Activated CD4-positive, CD25-positive, alpha-beta regulatory T cell treated with anti-CD3 and anti-CD28 coated beads, Interleukin-2, amount 50 U/mL, for 16 hours (primary cell): Measurements from ENCODE around the gene RNGTT.
"Not testable (repeated sequence)": the region's sequence is repeated elsewhere in the genome, so short reads cannot be mapped to it uniquely, and the experiment has no call there.

Experiments
- DNase-seq: peaks from one replicate; pipeline ENCODE4 v3.0.0-alpha.2; 2020; ENCODE audit warnings: low read depth, low spot score

Gene RNGTT

GRCh38 chr6:88866856-88867255 is 96.6 kb downstream of the RNGTT start:
- no peak for DNase-seq

- DNase-seq: no peak
These were observed 98.1 kb downstream of the RNGTT start for GRCh38 chr6:88865275-88865674.

DNA sequence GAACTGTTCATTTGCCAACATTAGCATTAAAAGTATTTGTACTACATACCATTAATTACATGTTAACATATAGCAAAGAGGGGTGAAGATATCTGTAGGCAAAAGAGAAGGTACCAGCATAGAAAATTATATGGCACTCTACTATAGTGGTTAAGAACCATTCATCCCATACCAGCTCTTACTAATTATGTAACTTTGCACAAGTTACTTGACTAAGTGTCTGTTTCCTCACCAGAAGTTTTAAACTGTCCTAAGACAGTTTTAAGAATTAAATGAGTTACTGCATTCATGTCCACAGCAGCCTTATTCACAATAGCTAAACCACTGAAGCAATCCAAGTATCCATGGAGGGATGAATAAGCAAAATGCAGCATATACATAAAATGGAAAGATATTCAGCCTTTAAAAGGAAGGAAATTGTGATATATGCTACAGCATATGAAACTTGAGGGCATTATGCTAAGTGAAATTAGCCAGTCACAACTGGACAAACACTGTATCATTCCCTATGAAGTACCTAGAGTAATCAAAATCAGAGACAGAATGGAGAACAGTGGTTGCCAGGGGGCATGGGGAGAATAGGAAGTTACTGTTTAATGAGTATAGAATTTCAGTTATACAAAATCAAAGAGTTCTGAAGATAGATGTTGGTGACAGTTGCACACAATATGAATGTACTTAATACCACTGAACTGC is 98.9 kb downstream of the RNGTT start:
- DNase-seq: no peak

GRCh38 chr6:88860310-88860709 is 103.1 kb downstream of the RNGTT start:
- no peak for DNase-seq

- DNase-seq: no peak
These were observed 105.0 kb downstream of the RNGTT start for GRCh38 chr6:88858455-88858854.

DNA sequence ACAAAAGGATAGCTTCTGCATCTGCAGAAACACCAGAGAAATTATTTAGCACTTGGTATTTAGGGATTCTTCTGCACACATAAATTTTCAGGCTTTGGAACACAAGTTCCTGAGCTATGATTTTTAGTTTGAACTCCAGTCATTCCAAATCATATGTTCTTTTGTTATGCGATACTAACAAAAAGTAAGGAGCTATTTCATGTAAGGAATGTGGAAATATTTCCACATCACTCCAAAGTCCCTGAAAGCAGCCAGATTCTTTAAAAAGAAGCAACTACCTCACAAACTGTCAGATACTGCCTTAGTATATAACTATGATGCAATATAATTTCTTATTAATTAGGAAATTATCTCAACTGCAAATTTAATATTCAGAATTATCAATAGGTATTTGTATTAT is 106.9 kb downstream of the RNGTT start:
- no peak for DNase-seq

DNA sequence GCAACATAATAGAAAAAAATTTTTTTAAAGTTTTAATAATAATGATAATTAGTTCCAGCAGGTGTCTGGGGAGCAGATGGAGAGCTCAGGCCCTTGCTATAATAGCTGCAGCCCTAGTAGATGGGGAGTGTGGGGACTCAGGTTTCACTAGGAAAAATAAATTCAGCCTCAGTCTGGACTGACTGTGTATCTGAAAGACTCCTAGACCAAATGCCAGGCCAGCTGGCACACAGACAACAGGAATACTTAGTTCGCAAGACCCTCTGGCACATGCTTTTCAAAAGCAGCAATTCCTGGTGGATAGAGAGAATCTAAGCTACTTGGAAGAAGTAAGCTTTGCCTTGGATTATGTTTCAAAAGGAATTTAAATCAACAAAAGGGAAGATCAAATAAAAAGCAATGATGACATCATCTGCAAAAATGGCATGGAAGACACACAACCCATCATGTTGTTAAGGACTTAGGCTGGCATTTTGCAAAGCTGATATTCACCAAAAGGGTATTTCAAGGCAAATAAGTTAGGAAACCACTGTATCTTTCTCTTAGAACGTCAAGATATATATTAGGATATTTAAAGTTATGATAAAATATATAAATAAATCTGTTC is 107.8 kb downstream of the RNGTT start:
- DNase-seq: no peak

DNA sequence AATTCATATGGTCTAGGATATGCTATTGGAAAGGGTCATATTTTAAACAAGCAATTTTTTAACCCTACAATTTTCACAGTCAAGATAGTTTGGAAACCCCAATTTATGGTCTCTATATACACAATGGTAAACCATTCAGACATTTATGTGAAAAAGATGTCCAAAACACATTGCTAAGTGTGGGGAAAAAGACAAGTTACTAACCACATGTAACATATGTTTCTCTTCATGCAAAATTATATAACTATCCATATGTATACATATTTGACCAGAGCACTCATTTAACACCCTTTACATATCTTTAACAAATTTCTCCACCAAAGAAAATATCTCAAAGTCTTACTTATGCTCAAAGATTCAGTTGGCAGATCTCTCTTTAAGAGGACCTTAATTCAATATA is 110.6 kb downstream of the RNGTT start:
- DNase-seq: no peak

DNA sequence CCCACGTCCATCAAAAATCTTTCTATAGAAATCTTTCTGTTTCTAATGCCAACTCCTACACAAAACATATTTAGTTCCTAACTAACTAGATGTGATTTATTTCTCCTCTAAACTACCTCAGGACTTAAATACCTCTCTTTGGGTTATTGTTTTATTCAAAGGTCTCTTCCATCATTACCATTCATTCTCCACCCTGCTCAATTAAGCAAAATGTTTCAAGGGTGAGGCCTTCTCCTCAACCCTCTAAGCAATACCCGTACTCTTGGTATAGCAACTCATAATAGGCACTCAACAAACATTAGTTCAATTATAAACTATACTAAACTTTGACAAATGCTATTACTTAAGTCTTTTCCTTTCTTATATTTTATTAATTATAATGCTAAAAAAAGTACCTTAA is 111.4 kb downstream of the RNGTT start:
- no peak for DNase-seq

GRCh38 chr6:88848870-88849269 is 114.5 kb downstream of the RNGTT start:
- DNase-seq: no peak

DNA sequence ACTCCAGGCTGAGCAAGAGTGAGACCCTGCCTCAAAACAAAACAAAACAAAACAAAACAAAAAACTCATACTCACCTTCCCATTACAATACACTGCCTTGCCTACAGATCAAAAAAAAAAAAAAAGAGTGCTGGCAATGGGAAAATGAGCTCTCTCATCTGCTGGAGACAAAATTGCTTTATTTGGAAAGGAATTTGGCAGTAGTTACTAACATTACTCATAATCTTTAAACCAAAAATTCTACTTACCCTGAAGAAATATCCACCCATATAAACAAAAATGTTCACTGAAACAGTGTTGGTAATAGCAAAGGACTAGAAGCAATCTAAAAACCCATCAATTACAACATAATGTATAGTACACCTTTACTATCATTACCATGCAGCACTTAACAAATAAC is 120.4 kb downstream of the RNGTT start:
- DNase-seq: no peak

DNA sequence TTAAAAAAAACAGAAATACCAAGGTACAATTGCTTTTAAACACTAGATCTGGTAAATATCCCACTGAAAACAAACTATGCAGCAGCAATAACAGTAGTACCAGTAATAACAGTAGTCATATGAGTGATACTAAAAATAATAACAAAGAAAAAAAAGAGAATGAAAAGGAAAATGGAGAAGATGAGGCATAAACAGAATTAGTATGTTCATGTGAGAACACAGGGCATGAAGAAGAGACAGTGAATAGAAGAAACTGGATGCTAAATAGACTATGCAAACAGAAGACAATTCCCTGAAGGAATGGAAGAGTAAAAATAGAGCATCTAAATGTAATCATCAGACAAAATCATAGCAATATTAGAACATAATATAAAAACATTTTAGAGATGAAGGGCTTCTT is 121.1 kb downstream of the RNGTT start:
- DNase-seq: no peak

GRCh38 chr6:88840796-88841539 is 122.5 kb downstream of the RNGTT start:
- no peak for DNase-seq

DNA sequence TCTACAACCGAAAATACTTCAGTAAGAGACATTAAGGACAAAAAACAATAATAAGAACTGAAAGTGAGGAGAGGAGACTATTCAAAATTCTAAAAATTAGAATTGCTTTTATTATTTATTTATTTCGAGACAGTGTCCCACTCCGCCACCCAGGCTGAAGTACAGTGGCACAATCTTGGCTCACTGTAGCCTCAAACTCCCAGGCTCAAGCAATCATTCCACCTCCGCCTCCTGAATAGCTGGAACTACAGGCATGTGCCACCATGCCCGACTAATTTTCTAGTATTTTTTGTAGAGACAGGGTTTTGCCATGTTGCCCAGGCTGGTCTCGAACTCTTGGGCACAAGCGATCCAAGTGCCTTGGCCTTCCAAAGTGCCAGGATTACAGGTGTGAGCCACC is 123.1 kb downstream of the RNGTT start:
- no peak for DNase-seq

DNA sequence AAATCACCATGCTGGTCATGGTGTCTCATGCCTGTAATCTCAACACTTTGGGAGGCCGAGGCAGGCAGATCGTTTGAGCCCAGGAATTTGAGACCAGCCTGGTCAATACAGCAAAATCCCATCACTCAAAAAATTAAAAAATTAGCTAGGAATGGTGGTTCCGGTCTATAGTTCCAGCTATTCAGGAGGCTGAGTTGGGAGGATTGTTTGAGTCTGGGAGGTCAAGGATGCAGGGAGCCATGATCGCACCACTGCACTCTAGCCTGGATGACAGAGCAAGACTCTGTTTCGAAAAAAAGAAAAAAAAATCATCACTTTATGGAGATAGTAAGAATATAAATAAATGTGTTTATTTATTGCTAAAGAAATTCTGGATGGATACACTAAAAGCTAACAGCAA is 124.1 kb downstream of the RNGTT start:
- DNase-seq: no peak

- no peak for DNase-seq
These were observed 128.2 kb downstream of the RNGTT start for GRCh38 chr6:88835210-88835609.

- not testable (repeated sequence) for DNase-seq
These were observed 130.3 kb downstream of the RNGTT start for GRCh38 chr6:88833071-88833470.

GRCh38 chr6:88827599-88827998 is 135.8 kb downstream of the RNGTT start:
- DNase-seq: not testable (repeated sequence)

- DNase-seq: no peak
These were observed 137.6 kb downstream of the RNGTT start for GRCh38 chr6:88825856-88826255.

DNA sequence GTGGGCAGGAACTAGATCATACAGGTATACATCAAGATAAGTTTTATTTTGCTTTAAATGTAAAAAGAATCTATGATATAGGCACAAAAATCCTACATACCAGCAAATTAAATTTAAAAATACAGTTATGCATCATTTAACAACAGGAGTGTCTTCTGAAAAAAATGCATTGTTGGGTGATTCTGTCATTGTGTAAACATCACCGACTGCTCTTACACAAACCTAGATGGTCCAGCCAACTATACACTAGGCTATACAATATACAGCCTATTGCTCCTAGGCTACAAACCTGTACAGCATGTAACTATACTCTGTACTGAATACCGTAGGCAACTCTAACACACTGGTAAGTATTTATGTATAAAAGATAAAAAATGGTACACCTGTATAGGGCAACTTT is 139.4 kb downstream of the RNGTT start:
- DNase-seq: no peak

DNA sequence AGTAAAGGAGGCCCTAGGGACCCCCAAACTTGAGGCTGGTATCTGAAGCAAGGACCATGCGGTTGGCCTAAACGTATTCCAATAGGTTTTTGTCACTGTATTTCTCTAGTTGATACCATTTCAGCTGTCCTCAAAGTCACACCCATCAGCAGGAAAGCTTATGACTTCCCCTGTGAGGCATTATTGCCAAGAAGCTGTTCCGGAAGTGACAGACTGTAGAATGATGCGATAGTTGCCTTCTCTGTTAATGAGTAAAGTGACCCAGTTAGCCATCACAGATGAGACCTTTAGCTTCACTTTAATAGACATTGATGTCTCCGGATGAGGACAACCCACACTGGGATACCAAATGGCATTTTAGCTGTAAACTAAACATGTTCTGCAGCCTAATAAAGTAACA is 147.9 kb downstream of the RNGTT start:
- DNase-seq: no peak

GRCh38 chr6:88814909-88815308 is 148.5 kb downstream of the RNGTT start:
- DNase-seq: no peak

GRCh38 chr6:88813045-88813444 is 150.4 kb downstream of the RNGTT start:
- DNase-seq: no peak
